ENCODE data around the gene GRIA4. TPM values are rescaled to one million over a fixed set of nuclear protein-coding genes. Genes with fewer than 3 reads are reported as not detected.
A peak's percentile ranks its signal among the peaks of the same experiment; 100 is the strongest.

The GRIA4 gene
- total RNA-seq, 1 experiment from 2014 or later: not detected

DNA sequence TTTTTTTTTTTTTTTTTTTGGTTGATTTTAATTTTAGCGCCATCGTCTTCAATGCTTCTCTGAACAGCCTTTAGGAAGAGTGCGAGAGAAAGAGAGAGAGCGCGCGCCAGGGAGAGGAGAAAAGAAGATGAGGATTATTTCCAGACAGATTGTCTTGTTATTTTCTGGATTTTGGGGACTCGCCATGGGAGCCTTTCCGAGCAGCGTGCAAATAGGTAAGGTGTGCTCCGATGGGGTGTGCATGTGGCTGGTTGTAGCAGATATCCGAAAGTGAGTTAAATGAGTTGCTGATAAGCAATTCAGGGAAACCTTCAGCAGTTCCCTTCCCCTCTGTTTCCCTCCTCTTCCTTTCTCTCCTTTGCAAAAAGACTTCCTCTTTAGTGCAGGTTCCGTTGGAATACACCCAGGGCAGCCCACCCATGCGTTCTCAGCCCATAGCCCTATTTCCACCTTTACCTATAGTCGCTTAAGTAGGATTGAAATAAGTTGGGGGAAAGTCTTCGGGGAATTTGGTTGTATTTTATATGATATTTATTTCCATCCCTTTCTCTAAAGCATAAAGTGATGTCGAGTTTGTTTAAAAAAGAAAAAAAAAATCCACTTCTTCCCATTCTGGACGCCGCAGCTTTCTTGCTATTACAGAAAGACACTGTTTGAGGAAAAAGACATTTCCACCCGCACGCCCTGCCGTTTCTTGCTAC is 1.1 kb downstream of the GRIA4 start:
- ChIA-PET CTCF (interaction anchor here (0.6 kb wide), 1 partner anchor 1355 kb away, joined by 4 read pairs; no protein-coding TSS in a partner anchor), POLR2A (interaction anchor here (0.7 to 0.9 kb wide), 2 partner anchors 10 to 37 kb away, joined by 3 to 5 read pairs; no protein-coding TSS in a partner anchor)
- Mint-ChIP-seq H3K4me3 (ENCODE audit: unreplicated experiment) (peak overlapping the region; percentile 70), H3K4me1 (ENCODE audit: insufficient read depth, unreplicated experiment) (peaks cover 13% of the 10 kb centered on the region), H3K36me3 (ENCODE audit: insufficient read depth, unreplicated experiment) (no peaks in the 10 kb centered on the region), H3K9me3 (ENCODE audit: unreplicated experiment) (no peaks in the 10 kb centered on the region), H3K27ac (ENCODE audit: low read depth, unreplicated experiment) (no peak overlapping the region), H3K27me3 (ENCODE audit: insufficient read depth, unreplicated experiment) (peaks cover 15% of the 10 kb centered on the region)
- no peak for DNase-seq (ENCODE audit: unreplicated experiment)
- TF ChIP-seq CTCF (IDR thresholded peaks at IDR 0.05; ENCODE audit: unreplicated experiment): no peak
- no TSS peak for BruUV-seq (replicated peaks)
- intact Hi-C loops (cut with micrococcal nuclease): no loop called here

DNA sequence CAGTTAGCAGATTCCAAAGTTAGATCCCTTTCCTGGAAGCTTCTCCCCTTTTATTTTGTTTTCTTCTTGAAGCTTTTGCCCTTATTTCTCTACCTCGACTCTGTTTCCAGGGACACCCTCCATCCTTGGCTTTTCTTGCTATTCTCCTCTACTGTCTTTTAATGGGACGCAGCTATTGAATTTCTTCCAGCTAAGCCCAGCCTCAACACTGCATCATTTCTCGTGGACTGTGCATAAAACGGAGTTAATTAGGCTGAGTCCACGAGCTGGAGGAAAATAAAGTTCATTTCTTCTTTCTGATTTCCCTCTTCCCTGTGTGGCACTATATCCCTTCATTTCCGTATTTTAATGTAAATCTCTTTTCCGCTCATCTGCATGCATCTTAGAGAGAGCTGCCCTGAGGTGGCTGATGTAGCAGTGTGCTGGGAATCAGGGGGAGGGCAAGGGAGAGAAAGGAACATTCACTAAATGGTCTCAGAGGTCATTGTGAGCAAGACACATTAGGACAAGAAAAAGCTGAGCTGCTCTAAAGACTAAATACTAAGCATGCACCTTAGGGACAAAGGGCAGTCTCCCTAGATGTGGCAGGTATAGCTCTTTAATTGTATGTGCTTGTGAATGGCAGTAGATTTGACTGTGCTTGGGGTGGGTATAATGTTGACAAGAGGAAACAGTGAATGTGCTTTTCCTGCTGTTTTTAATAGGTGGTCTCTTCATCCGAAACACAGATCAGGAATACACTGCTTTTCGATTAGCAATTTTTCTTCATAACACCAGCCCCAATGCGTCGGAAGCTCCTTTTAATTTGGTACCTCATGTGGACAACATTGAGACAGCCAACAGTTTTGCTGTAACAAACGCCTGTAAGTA is 1.9 kb downstream of the GRIA4 start:
- ChIA-PET CTCF (interaction anchor here (0.6 to 1.2 kb wide), 5 partner anchors 15 to 1356 kb away, joined by 3 to 7 read pairs (median 5); no protein-coding TSS in a partner anchor), POLR2A (interaction anchor here (0.7 to 0.9 kb wide), 2 partner anchors 9 to 38 kb away, joined by 3 to 5 read pairs; no protein-coding TSS in a partner anchor)
- BruUV-seq (replicated peaks): no TSS peak
- H3K27ac Mint-ChIP-seq (ENCODE audit: low read depth, unreplicated experiment): no peak overlapping the region
- intact Hi-C loops (cut with micrococcal nuclease): no loop called here
- H3K27me3 Mint-ChIP-seq (ENCODE audit: insufficient read depth, unreplicated experiment): peaks cover 15% of the 10 kb centered on the region
- DNase-seq (ENCODE audit: unreplicated experiment): no peak
- no peak overlapping the region for H3K4me3 Mint-ChIP-seq (ENCODE audit: unreplicated experiment)
- H3K36me3 Mint-ChIP-seq (ENCODE audit: insufficient read depth, unreplicated experiment): no peaks in the 10 kb centered on the region
- peaks cover 13% of the 10 kb centered on the region for H3K4me1 Mint-ChIP-seq (ENCODE audit: insufficient read depth, unreplicated experiment)
- TF ChIP-seq CTCF (IDR thresholded peaks at IDR 0.05; ENCODE audit: unreplicated experiment): no peak
- H3K9me3 Mint-ChIP-seq (ENCODE audit: unreplicated experiment): no peaks in the 10 kb centered on the region

DNA sequence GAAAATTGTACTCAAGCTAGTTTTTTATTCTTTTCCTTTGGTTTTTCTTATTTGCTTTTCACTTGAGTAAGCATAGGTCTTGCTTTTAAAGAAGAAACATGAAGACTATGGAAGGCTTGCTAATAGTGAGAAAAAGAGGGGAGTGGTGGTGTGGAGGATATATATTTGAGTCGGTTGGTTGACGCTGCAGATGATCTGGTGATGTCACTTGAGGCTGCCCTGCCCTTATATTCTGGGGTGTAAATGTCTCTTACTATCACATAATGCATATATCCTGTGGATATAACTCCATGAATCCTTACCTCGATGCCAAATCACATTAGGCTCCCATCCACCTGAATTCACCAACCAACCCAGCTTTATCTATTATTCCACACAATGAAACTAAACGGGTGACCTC is 2.9 kb downstream of the GRIA4 start:
- Mint-ChIP-seq H3K27me3 (ENCODE audit: insufficient read depth, unreplicated experiment) (peaks cover 15% of the 10 kb centered on the region), H3K27ac (ENCODE audit: low read depth, unreplicated experiment) (no peak overlapping the region), H3K36me3 (ENCODE audit: insufficient read depth, unreplicated experiment) (no peaks in the 10 kb centered on the region), H3K4me3 (ENCODE audit: unreplicated experiment) (no peak overlapping the region), H3K4me1 (ENCODE audit: insufficient read depth, unreplicated experiment) (peaks cover 13% of the 10 kb centered on the region), H3K9me3 (ENCODE audit: unreplicated experiment) (no peaks in the 10 kb centered on the region)
- intact Hi-C loops (cut with micrococcal nuclease): no loop called here
- BruUV-seq (replicated peaks): no TSS peak
- ChIA-PET CTCF (interaction anchor here (0.6 to 1.2 kb wide), 3 partner anchors 251 to 1832 kb away, joined by 3 read pairs; no protein-coding TSS in a partner anchor), POLR2A (no interaction called here)
- DNase-seq (ENCODE audit: unreplicated experiment): no peak
- no peak for TF ChIP-seq CTCF (IDR thresholded peaks at IDR 0.05; ENCODE audit: unreplicated experiment)

DNA sequence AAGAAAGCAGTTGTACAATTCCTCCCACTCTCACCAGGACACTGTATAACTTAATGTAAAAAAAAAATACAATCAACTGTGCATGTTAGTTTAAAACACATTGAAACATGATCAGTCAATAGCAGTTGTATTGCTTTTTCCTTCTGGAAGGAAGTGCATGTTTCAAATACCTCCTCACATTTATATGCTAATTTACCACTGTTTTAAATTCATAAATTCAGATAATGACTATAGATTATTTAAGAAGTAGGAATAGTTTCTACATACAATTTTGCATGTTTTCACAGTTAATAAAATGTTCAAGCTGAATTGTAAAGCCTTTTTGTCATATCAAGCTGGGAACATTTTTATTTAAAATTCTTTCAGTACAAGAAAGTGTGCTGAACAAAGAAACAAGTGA is 3.3 kb downstream of the GRIA4 start:
- H3K4me3 Mint-ChIP-seq (ENCODE audit: unreplicated experiment): no peak overlapping the region
- BruUV-seq (replicated peaks): no TSS peak
- no peak for TF ChIP-seq CTCF (IDR thresholded peaks at IDR 0.05; ENCODE audit: unreplicated experiment)
- intact Hi-C loops (cut with micrococcal nuclease): no loop called here
- peaks cover 15% of the 10 kb centered on the region for H3K27me3 Mint-ChIP-seq (ENCODE audit: insufficient read depth, unreplicated experiment)
- peaks cover 13% of the 10 kb centered on the region for H3K4me1 Mint-ChIP-seq (ENCODE audit: insufficient read depth, unreplicated experiment)
- POLR2A ChIA-PET: no interaction called here
- H3K9me3 Mint-ChIP-seq (ENCODE audit: unreplicated experiment): no peaks in the 10 kb centered on the region
- DNase-seq (ENCODE audit: unreplicated experiment): no peak
- no peaks in the 10 kb centered on the region for H3K36me3 Mint-ChIP-seq (ENCODE audit: insufficient read depth, unreplicated experiment)
- H3K27ac Mint-ChIP-seq (ENCODE audit: low read depth, unreplicated experiment): no peak overlapping the region
- CTCF ChIA-PET: interaction anchor here (0.6 to 0.7 kb wide), 2 partner anchors 335 to 1832 kb away, joined by 3 read pairs; no protein-coding TSS in a partner anchor
